GM18505 (cell line): ENCODE results near the gene ASAP2.

Experiments used
- ATAC-seq: cut with Tn5 transposase; IDR thresholded peaks from one replicate; pipeline ENCODE4 v1.9.1; 2021; ENCODE audit not compliant: unreplicated experiment
- POLR2A ChIP-seq: IDR thresholded peaks from 4 replicates; pipeline ENCODE4 v1.6.1; 2011; ENCODE audit warnings: borderline replicate concordance; ENCODE audit not compliant: insufficient read depth, insufficient read length; ENCODE audit errors: extremely low read depth

ASAP2 gene

DNA sequence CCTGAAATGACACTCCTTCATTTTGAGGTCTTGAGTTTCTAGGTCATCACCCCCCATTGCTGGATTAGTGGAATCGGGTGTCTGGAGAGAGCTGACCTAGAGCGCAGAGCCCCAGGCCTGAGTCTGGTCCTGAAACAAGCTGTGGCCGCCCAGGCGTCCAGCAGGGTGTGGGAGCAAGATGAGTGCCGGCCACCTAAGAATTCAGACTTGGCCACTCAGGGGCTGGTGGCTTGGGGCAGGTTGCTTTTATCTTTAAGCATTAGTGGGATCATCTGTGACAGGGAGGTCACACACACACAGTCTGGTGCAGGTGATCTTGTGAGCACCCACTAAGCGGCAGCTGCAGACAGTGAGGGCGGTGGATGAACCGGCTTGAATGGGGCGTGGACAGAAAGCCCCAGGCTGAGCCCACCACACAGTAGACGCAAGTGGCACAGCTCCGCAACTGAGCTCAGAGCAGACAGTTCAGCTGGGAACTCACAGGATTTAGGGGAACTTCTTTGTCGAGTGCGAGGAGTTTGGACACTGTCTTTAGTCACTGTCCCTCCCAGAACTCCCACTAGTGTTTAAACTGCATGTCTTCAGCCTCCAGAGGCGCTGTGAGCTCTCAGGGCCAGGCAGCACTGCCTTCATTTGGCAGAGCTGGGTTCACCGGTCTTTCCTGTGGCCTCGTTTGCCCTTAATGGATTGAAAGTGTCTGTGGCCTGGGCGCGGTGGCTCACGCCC lies 195.2 kb downstream of the ASAP2 start:
- no peak for TF ChIP-seq POLR2A

DNA sequence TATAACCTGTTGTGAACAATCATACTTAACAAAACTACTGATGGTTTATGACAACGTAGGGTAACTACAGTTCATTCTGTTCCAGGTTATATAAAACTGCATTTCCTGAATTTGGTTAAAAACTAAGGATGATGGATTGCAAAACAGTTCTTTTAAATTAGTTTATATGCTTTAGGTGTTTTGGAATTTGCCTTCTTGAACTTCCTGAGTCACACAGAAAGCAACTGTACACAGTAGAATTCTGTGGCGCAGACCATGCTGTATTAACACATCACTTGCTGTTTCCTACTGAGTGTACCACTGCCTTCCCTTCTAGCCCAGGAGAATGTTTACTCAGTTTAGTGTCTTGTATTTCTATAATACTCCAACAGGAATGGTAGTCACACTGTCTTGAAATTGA lies 197.3 kb downstream of the ASAP2 start:
- no peak for TF ChIP-seq POLR2A
- ATAC-seq, result no peak

More for the DNA sequence above, 195.2 kb downstream of the ASAP2 start:
- no peak for ATAC-seq

DNA sequence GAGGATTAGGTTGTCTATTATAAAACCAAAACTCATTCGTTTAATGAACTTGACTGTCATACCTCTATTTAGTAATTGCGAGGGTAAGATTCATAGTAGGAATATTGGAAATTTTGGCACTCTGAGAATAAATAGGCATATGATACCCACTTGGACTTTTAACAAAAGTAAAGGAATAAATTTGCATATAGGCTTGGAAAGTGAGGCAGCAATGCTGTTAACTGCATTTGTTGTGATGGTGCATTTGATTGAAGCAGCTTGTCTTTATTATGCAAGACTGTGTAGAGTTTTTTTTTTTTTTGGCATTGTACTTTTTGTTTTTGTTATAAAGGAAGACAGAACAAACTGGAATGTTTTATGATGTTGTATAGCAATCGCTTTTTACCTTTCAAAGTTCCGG lies 197.8 kb downstream of the ASAP2 start:
- TF ChIP-seq POLR2A, result no peak
- no peak for ATAC-seq

DNA sequence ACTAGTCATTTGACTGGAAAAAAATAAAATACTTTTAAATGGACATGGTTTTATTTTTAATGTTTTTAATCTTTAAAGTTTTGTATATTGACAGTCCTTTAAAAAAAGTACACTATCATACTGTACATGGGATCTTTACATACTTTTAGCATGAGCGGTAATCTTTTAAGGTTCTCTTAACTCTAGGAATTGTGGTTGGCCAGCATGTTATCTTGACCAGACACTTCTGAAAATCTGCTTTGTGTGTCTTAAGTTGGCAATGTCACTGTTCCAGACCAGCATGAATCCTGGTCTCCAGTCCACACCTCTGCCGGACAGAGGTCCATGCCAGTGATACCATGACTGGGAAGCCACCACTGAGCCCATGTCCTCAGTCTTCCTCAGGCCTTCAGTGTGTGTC lies 199.0 kb downstream of the ASAP2 start:
- no peak for ATAC-seq

DNA sequence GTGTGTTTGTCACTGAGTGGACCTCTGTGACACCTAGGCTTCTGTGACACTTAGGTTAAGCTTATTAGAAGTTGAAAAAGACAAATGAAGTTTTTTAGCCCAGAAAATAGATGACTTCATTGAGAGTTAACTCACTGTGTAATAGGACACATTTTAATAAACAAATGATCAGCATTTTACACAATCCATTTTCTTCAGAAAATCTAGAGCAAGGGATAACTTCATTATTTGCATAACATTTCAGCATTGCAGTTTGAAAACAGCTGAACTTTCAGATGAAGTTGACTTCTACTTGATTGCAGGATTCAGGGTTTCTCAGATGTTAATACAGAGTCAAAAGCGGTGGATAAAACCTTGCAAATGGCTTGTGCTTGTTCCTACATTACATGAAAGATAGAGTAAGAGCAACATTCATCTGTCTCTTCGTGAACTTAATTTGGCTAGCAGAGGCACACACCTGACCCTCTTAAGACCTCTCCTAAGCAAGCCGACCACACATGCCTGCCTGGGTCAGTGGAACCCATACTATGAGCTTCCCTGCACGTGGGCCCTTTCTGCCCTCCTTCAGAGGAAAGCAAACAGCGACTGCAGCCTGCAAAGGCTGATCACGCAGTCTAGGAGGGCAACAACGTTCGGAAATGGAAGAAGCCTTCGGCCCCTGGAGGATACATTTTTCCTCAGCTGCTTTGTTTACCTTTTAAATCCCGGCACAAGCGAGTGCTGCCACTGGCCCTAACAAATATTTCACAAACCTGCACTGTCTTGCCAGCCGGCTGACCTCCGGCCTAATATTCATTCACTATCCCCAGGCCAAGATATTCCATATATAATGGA lies 200.1 kb downstream of the ASAP2 start:
- no peak for ATAC-seq
- TF ChIP-seq POLR2A, result no peak

More for the DNA sequence above, 199.0 kb downstream of the ASAP2 start:
- TF ChIP-seq POLR2A, result no peak

DNA sequence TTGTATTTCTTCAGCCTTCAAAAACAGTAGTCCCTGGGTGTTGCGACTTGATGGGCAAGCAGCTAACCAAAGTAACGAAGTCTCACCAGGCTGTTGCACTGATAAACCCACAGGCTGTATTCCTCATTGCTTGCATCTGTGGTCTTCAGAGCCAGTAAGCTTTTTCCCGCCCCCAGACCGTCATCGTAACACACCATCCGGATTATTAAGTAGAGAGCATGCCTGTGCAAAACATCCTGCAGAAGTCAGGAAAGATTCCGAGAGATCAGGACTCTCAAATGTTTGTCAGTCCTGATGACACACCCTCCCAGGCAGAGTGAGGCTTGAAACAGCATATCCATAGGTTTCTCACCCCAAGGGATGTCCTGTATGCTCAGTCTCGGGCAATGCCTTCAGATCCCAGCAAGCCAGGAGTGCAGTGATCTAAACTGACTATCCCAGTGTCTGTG lies 200.8 kb downstream of the ASAP2 start:
- no peak for TF ChIP-seq POLR2A
- no peak for ATAC-seq

DNA sequence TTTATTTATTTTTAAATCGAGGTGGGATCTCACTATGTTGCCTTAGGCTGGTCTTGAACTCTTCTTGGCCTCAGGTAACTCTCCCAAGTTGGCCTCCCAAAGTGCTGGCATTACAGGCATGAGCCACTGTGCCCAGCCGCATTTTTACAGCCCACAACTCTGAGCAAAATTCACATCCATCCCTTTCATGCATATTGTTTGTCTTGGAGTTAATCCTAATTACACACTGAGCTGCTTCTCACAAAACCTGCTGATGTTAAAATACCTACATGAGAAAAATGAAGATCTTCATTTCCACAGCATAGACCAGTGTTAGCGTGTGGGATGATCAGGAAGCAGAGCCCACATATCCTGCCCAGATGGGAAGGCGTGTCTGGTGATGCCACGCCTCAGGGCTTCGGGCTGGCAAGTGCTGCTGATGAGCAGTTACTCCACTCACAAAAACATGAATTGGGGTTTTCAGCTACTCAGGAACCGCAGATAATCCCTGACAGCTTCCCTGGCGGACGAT lies 202.1 kb downstream of the ASAP2 start:
- ATAC-seq, result no peak
- TF ChIP-seq POLR2A, result no peak

DNA sequence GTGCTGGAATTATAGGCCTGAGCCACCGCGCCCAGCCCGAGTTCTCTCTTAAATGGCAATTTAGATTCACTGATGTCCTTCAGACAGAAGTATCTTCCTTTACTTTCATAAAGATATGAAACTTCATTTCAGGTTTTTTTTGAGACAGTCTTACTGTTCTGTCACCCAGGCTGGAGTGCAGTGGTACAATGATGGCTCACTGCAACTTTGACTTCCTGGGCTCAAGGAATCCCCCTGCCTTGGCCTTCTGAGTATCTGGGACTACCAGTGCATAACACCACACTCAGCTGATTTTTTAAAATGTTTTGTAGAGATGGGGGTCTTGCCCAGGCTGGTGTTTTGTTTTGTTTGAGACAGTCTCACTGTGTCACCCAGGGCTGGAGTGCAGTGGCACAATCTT lies 203.5 kb downstream of the ASAP2 start:
- no peak for ATAC-seq
- no peak for TF ChIP-seq POLR2A

DNA sequence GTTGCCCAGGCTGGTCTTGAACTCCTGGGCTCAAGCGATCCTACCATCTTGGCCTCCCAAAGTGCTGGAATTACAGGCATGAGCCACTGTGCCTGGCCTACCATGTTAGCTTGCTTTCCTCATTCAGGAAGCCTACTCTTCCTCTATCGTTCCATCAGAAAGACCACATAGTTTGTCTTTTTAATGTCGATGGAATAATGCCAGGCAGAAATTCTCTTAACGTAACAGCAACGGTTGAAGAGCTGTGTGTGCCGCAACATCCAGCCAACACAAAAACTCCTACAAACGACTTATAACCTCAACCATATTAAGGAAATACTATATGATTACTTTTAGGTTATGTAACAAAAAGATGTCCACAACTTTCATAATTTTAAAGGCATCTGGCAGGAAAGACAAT lies 206.2 kb downstream of the ASAP2 start:
- no peak for ATAC-seq
- TF ChIP-seq POLR2A, result no peak

DNA sequence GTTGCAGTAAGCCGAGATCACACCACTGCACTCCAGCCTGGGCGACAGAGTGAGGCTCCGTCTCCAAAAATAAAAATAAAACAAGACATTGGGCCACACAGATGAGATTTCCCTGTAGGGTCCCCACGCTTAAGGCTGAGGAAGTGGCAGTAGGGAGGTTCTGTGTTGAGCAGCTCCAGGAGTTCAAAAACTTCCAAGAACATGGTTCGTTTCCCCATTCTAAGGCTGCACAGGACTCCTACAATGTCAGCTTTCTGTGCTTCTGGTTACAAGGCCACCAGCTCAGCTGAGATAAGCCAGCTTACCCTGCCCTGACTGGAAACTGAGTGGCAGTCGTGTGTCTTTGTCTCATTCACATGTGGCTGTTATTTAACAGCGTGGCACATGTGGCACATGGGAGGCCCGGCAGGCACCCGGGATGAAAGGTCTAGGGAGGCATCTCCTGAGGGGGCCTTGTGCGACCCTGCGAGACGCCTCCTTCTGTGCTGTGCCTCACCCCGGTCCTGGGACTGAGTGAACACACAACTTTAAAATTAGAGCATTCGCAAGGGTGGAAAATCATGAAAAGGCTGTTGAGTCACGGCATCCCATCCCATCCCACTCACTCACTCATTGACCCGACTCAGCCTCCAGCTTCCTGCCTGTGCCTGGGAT lies 209.0 kb downstream of the ASAP2 start:
- ATAC-seq, result no peak

DNA sequence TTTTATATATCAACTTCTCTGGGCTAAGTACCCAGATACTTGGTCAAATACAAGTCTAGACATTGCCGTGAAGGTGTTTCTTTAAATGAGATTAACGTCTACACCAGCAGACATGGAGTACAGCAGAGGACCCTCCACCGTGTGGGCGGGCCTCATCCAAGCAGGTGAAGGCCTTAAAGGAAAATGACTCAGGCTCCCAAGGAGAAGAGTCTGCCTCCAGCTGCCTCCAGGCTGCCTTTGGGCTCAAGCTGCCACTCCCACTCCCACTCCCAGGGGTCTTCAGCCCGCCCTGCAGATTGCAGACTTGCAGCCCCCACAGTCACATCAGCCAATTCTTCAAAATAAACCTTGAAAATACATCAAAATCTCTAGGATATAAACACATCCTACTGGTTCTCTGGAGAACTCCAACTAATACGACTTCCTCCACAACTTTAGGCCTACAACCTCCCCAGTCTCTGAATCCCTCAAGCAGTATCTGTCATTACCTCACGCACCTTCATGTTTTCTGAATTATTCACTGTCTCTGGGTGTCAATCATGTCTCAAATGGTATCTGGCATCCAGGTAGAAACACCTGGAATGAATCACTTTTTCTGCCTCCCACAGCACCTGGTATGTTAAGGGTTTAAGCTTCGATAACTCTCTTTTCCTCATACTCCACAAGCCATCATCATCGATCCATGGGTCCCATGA lies 209.8 kb downstream of the ASAP2 start:
- TF ChIP-seq POLR2A, result no peak
- ATAC-seq, result no peak

More for the DNA sequence above, 209.0 kb downstream of the ASAP2 start:
- TF ChIP-seq POLR2A, result no peak

DNA sequence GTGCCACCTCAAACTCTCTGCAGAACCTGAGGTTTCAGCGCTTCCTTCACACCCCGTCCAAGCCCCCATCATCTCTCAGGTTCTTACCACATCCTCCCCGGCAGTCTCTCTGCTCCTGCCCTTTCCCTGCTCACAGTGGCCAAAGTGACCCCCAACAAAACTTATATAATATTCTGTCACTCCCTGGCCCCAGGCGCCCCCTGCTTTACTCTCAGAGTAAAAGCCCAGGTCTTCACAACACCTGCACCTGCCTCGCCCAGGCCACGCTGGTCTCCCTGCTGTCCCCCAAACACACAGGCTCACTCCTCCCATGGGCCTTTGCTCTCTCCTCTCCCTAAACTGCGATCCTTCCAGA lies 210.3 kb downstream of the ASAP2 start:
- no peak for ATAC-seq
- TF ChIP-seq POLR2A, result no peak

DNA sequence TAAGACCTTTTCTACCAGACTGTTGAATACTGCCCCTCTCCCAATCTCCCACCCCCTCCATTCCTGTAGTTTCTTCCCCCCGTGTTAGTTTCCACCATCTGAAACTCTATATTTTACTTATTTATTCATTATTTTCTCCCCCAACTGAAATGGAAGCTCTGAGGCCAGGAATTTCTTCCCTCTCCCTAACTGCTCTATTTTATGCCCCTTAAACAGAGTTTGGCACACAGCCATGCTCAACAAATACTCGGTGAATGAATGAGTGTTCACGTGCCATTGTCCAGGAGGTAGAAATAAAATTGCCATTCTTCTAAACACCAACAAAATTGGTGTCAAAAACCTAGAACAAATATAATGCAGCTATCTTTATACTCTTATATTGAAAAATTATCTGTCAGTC lies 211.1 kb downstream of the ASAP2 start:
- TF ChIP-seq POLR2A, result no peak
- no peak for ATAC-seq
